Measurements from ENCODE around the gene IGF1. TPM values are rescaled to one million over a fixed set of nuclear protein-coding genes. Genes with fewer than 3 reads are reported as not detected.

IGF1 gene
- total RNA-seq, 2 donors from 2014 or later, result not detected

- Histone ChIP-seq H3K9ac (ENCODE audit: extremely low read depth, low read length, poor library complexity, severe bottlenecking) (no peak overlapping the region), H3K36me3 (ENCODE audit: control insufficient read depth, insufficient read depth, low read length) (no peaks in the 10 kb centered on the region), H3K27me3 (ENCODE audit: control insufficient read depth, insufficient read depth, low read length, poor library complexity, severe bottlenecking) (no peaks in the 10 kb centered on the region), H3K4me3 (ENCODE audit: low read length) (no peak overlapping the region), H3K27ac (ENCODE audit: low read depth, low read length) (no peak overlapping the region), H3K9me3 (ENCODE audit: control insufficient read depth, low read length) (no peaks in the 10 kb centered on the region), H3K4me1 (ENCODE audit: control insufficient read depth, insufficient read depth, low read length) (peaks cover 3% of the 10 kb centered on the region)
- peaks cover 8% of the 10 kb centered on the region for H3K4me1 Mint-ChIP-seq
- H3K27ac Mint-ChIP-seq, result no peak overlapping the region
- no peaks in the 10 kb centered on the region for H3K36me3 Mint-ChIP-seq (ENCODE audit: low read depth)
- no peaks in the 10 kb centered on the region for H3K9me3 Mint-ChIP-seq
- no peak overlapping the region for H3K4me3 Mint-ChIP-seq
- TF ChIP-seq CTCF (conservative IDR thresholded peaks at IDR 0.05), result peak; percentile 94
- DNase-seq, result peak; percentile 80
- 19 to 40% methylated on average over 4 to 12 of the region's 12 CpGs for WGBS, 2 experiments (ENCODE audit: insufficient coverage in 1 of 2, insufficient read length in 1 of 2)
- H3K27me3 Mint-ChIP-seq (ENCODE audit: insufficient read depth), result no peaks in the 10 kb centered on the region
These were observed 4.1 kb upstream of the IGF1 start for GRCh38 chr12:102484428-102484958.

GRCh38 chr12:102484017-102484416, 3.7 kb upstream of the IGF1 start:
- H3K4me3 Mint-ChIP-seq, result no peak overlapping the region
- peaks cover 8% of the 10 kb centered on the region for H3K4me1 Mint-ChIP-seq
- H3K27me3 Mint-ChIP-seq (ENCODE audit: insufficient read depth), result no peaks in the 10 kb centered on the region
- H3K36me3 Mint-ChIP-seq (ENCODE audit: low read depth), result no peaks in the 10 kb centered on the region
- Histone ChIP-seq H3K36me3 (ENCODE audit: control insufficient read depth, insufficient read depth, low read length) (no peaks in the 10 kb centered on the region), H3K9me3 (ENCODE audit: control insufficient read depth, low read length) (no peaks in the 10 kb centered on the region), H3K27ac (ENCODE audit: low read depth, low read length) (no peak overlapping the region), H3K9ac (ENCODE audit: extremely low read depth, low read length, poor library complexity, severe bottlenecking) (no peak overlapping the region), H3K4me3 (ENCODE audit: low read length) (no peak overlapping the region), H3K4me1 (ENCODE audit: control insufficient read depth, insufficient read depth, low read length) (peaks cover 4% of the 10 kb centered on the region), H3K27me3 (ENCODE audit: control insufficient read depth, insufficient read depth, low read length, poor library complexity, severe bottlenecking) (no peaks in the 10 kb centered on the region)
- H3K27ac Mint-ChIP-seq, result no peak overlapping the region
- DNase-seq, result no peak
- no peaks in the 10 kb centered on the region for H3K9me3 Mint-ChIP-seq
- WGBS, 2 experiments (ENCODE audit: insufficient coverage in 1 of 2, insufficient read length in 1 of 2), result 70 to 100% methylated on average over 1 to 3 of the region's 3 CpGs
- no peak for TF ChIP-seq CTCF (conservative IDR thresholded peaks at IDR 0.05)

GRCh38 chr12:102483466-102483865, 3.1 kb upstream of the IGF1 start:
- Histone ChIP-seq H3K4me1 (ENCODE audit: control insufficient read depth, insufficient read depth, low read length) (peaks cover 8% of the 10 kb centered on the region), H3K9ac (ENCODE audit: extremely low read depth, low read length, poor library complexity, severe bottlenecking) (no peak overlapping the region), H3K9me3 (ENCODE audit: control insufficient read depth, low read length) (no peaks in the 10 kb centered on the region), H3K36me3 (ENCODE audit: control insufficient read depth, insufficient read depth, low read length) (no peaks in the 10 kb centered on the region), H3K4me3 (ENCODE audit: low read length) (no peak overlapping the region), H3K27ac (ENCODE audit: low read depth, low read length) (no peak overlapping the region), H3K27me3 (ENCODE audit: control insufficient read depth, insufficient read depth, low read length, poor library complexity, severe bottlenecking) (no peaks in the 10 kb centered on the region)
- no peak for TF ChIP-seq CTCF (conservative IDR thresholded peaks at IDR 0.05)
- WGBS, 2 experiments (ENCODE audit: insufficient coverage in 1 of 2, insufficient read length in 1 of 2), result 96 to 100% methylated on average over 1 to 2 of the region's 2 CpGs
- Mint-ChIP-seq H3K27ac (no peak overlapping the region), H3K9me3 (no peaks in the 10 kb centered on the region), H3K4me1 (peaks cover 8% of the 10 kb centered on the region), H3K36me3 (ENCODE audit: low read depth) (no peaks in the 10 kb centered on the region), H3K27me3 (ENCODE audit: insufficient read depth) (no peaks in the 10 kb centered on the region), H3K4me3 (no peak overlapping the region)
- no peak for DNase-seq

Measured in endodermal cell (in vitro differentiated cells).